ENCODE results near the gene ACER1. TPM values are rescaled to one million over a fixed set of nuclear protein-coding genes. Genes with fewer than 3 reads are reported as not detected.

ACER1 gene
- total and polyA plus RNA-seq, 2 of the 13 experiments (the other 11 are each of a cell fraction or from before 2014, with no cell fraction given), result not detected

DNA sequence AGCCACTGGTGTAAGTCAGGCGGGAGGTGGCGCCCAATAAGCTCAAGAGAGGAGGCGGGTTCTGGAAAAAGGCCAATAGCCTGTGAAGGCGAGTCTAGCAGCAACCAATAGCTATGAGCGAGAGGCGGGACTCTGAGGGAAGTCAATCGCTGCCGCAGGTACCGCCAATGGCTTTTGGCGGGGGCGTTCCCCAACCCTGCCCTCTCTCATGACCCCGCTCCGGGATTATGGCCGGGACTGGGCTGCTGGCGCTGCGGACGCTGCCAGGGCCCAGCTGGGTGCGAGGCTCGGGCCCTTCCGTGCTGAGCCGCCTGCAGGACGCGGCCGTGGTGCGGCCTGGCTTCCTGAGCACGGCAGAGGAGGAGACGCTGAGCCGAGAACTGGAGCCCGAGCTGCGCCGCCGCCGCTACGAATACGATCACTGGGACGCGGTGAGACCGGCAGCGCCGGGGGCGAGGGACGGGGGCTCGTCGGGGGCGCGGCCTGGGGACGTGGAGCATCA lies 39.2 kb upstream of the ACER1 start, which contains the start of gene ALKBH7 (continued):
- no peak for TF ChIP-seq CEBPB (IDR thresholded peaks at IDR 0.05; ENCODE audit: borderline replicate concordance, low read depth, low read length)
- TF ChIP-seq ATF3 (CRISPR knock-in tag; IDR thresholded peaks at IDR 0.05), result no peak
- TF ChIP-seq ZFAT (CRISPR knock-in tag; conservative IDR thresholded peaks at IDR 0.05), result no peak
- TF ChIP-seq ZNF589 (CRISPR knock-in tag; conservative IDR thresholded peaks at IDR 0.05), result no peak; the same call in 1 of the 2 replicates
- TF ChIP-seq MAFF (IDR thresholded peaks at IDR 0.05; ENCODE audit: low read depth, low read length), result no peak
- TF ChIP-seq, protein P1, sequence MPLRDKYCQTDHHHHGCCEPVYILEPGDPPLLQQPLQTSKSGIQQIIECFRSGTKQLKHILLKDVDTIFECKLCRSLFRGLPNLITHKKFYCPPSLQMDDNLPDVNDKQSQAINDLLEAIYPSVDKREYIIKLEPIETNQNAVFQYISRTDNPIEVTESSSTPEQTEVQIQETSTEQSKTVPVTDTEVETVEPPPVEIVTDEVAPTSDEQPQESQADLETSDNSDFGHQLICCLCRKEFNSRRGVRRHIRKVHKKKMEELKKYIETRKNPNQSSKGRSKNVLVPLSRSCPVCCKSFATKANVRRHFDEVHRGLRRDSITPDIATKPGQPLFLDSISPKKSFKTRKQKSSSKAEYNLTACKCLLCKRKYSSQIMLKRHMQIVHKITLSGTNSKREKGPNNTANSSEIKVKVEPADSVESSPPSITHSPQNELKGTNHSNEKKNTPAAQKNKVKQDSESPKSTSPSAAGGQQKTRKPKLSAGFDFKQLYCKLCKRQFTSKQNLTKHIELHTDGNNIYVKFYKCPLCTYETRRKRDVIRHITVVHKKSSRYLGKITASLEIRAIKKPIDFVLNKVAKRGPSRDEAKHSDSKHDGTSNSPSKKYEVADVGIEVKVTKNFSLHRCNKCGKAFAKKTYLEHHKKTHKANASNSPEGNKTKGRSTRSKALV (CRISPR knock-in tag; IDR thresholded peaks at IDR 0.05), result peak; percentile 55; the same call in 1 of the 2 replicates
- no peak for TF ChIP-seq NFRKB (IDR thresholded peaks at IDR 0.05)
- TF ChIP-seq SNAPC5 (CRISPR knock-in tag; IDR thresholded peaks at IDR 0.05; ENCODE audit: borderline replicate concordance), result no peak
- TF ChIP-seq ARNTL (CRISPR knock-in tag; IDR thresholded peaks at IDR 0.05), result no peak; the same call in 1 of the 2 replicates
- TF ChIP-seq CC2D1A (CRISPR knock-in tag; IDR thresholded peaks at IDR 0.05), result no peak
- TF ChIP-seq ZNF484 (CRISPR knock-in tag; IDR thresholded peaks at IDR 0.05; ENCODE audit: borderline replicate concordance, low read depth), result no peak
- TF ChIP-seq ZNF564 (CRISPR knock-in tag; IDR thresholded peaks at IDR 0.05), result peak; percentile 38; the same call in 1 of the 2 replicates
- no peak for TF ChIP-seq ZNF562 (CRISPR knock-in tag; IDR thresholded peaks at IDR 0.05; ENCODE audit: borderline replicate concordance)
- no peak for TF ChIP-seq SP1 (IDR thresholded peaks at IDR 0.05)
- peak; percentile 82 for TF ChIP-seq SP1 (CRISPR knock-in tag; IDR thresholded peaks at IDR 0.05)
- peak; percentile 31; the same call in 1 of the 2 replicates for TF ChIP-seq REPIN1 (CRISPR knock-in tag; IDR thresholded peaks at IDR 0.05; ENCODE audit: borderline replicate concordance, low read depth)
- TF ChIP-seq POLR2G (IDR thresholded peaks at IDR 0.05; ENCODE audit: low read depth, low read length), result peak; percentile 86
- TF ChIP-seq PRPF4 (IDR thresholded peaks at IDR 0.05; ENCODE audit: low read depth, low read length, poor library complexity, severe bottlenecking), result no peak
- TF ChIP-seq ZNF503 (CRISPR knock-in tag; IDR thresholded peaks at IDR 0.05), result 0 out of 2 replicates have a peak, but pooled peaks have one; percentile 12
- TF ChIP-seq ZNF510 (CRISPR knock-in tag; IDR thresholded peaks at IDR 0.05; ENCODE audit: low read depth), result no peak
- TF ChIP-seq ZNF281 (CRISPR knock-in tag; IDR thresholded peaks at IDR 0.05; ENCODE audit: borderline replicate concordance), result no peak
- TF ChIP-seq ZBTB46 (CRISPR knock-in tag; IDR thresholded peaks at IDR 0.05; ENCODE audit: borderline replicate concordance), result no peak
